Liver (tissue), 9 donors: ENCODE data around the gene RNU1-4. TPM values are rescaled to one million over a fixed set of nuclear protein-coding genes. Genes with fewer than 3 reads are reported as not detected.
"Not testable (repeated sequence)": the region's sequence is repeated elsewhere in the genome, so short reads cannot be mapped to it uniquely, and the experiment has no call there.

Experiments
- DNase-seq: peaks from one replicate; pipeline ENCODE4 v3.0.0-alpha.2; 2017; ENCODE audit warnings: low spot score
- H3K27ac ChIP-seq, 2 donors: one replicate each; pipeline ENCODE4 v1.7.0; 2013; ENCODE audit warnings: inconsistent platforms in 2 of 2, low read length in 2 of 2, control low read depth in 1 of 2, low read depth in 1 of 2, mild to moderate bottlenecking in 1 of 2
- H3K27me3 ChIP-seq, 4 donors: one replicate each; pipeline versions ENCODE4 v1.6.1 to v1.7.0; 2013; ENCODE audit warnings: low read length in 3 of 4, inconsistent platforms in 1 of 4, mild to moderate bottlenecking in 1 of 4, moderate library complexity in 1 of 4; ENCODE audit not compliant: control insufficient read depth in 4 of 4, insufficient read depth in 4 of 4
- H3K36me3 ChIP-seq, 4 donors: one replicate each; pipeline versions ENCODE4 v1.6.1 to v1.7.0; 2013; ENCODE audit warnings: low read length in 3 of 4, mild to moderate bottlenecking in 3 of 4, low read depth in 1 of 4, moderate library complexity in 1 of 4; ENCODE audit not compliant: control insufficient read depth in 4 of 4, insufficient read depth in 3 of 4
- H3K4me1 ChIP-seq, 4 donors: one replicate each; pipeline versions ENCODE4 v1.6.1 to v1.7.0; 2013; ENCODE audit warnings: low read length in 3 of 4, mild to moderate bottlenecking in 3 of 4, moderate library complexity in 1 of 4; ENCODE audit not compliant: control insufficient read depth in 4 of 4, insufficient read depth in 4 of 4
- H3K4me3 ChIP-seq, 3 donors: one replicate each; pipeline versions ENCODE4 v1.6.1 to v1.7.0; 2013; ENCODE audit warnings: low read length in 3 of 3, control low read depth in 1 of 3, low read depth in 1 of 3, mild to moderate bottlenecking in 1 of 3
- H3K9ac ChIP-seq, 2 donors: one replicate each; pipeline ENCODE4 v1.7.0; 2013; ENCODE audit warnings: low read length in 2 of 2, mild to moderate bottlenecking in 2 of 2, moderate library complexity in 2 of 2, control low read depth in 1 of 2, low read depth in 1 of 2
- H3K9me3 ChIP-seq, 4 donors: one replicate each; pipeline versions ENCODE4 v1.6.1 to v1.7.0; 2013; ENCODE audit warnings: low read length in 3 of 4; ENCODE audit not compliant: control insufficient read depth in 4 of 4
- EGR1 ChIP-seq, 2 donors: IDR thresholded peaks; 2 replicates each; pipeline ENCODE4 v1.6.1; 2016 to 2018; ENCODE audit warnings: antibody characterized with exemption in 2 of 2, low read depth in 2 of 2
- FOXA1 ChIP-seq: IDR thresholded peaks from 2 replicates; pipeline ENCODE4 v1.6.1; 2016; ENCODE audit warnings: antibody characterized with exemption
- HNF4A ChIP-seq, 2 donors: conservative IDR thresholded peaks; 2 replicates each; pipeline ENCODE4 v1.6.1; 2016; ENCODE audit warnings: antibody characterized with exemption in 2 of 2, mild to moderate bottlenecking in 2 of 2
- JUND ChIP-seq, 2 donors: IDR thresholded peaks; 2 replicates each; pipeline ENCODE4 v1.6.1; 2016; ENCODE audit warnings: antibody characterized with exemption in 2 of 2
- RAD21 ChIP-seq, 2 donors: IDR thresholded peaks; 2 replicates each; pipeline ENCODE4 v1.6.1; 2016; ENCODE audit warnings: antibody characterized with exemption in 2 of 2, mild to moderate bottlenecking in 2 of 2
- REST ChIP-seq: IDR thresholded peaks from 2 replicates; pipeline ENCODE4 v1.6.1; 2016; ENCODE audit warnings: antibody characterized with exemption, mild to moderate bottlenecking
- RXRA ChIP-seq, 2 donors: IDR thresholded peaks; 2 replicates each; pipeline ENCODE4 v1.6.1; 2017 to 2018; ENCODE audit warnings: antibody characterized with exemption in 2 of 2, mild to moderate bottlenecking in 1 of 2
- SP1 ChIP-seq: IDR thresholded peaks from 2 replicates; pipeline ENCODE4 v1.6.1; 2018; ENCODE audit warnings: antibody characterized with exemption, mild to moderate bottlenecking
- TAF1 ChIP-seq: conservative IDR thresholded peaks from 2 replicates; pipeline ENCODE4 v1.6.1; 2016; ENCODE audit warnings: antibody characterized with exemption, mild to moderate bottlenecking
- YY1 ChIP-seq: IDR thresholded peaks from 2 replicates; pipeline ENCODE4 v1.6.1; 2016; ENCODE audit warnings: antibody characterized with exemption, mild to moderate bottlenecking
- WGBS: extraction: QIAGEN DNeasy Blood & Tissue Kit; methylation state at CpG from one replicate; pipeline ENCODE4 v1.1.7; 2013; 5-methylcytosine and 5-hydroxymethylcytosine counted together
- polyA plus RNA-seq, 2 donors: library from polyadenylated mRNA; stranded (reverse) in 1 of 2; unstranded in 1 of 2; fragments of 200-250 nt in 1 of 2; fragments of >200 nt in 1 of 2; fragmentation: Nextera tagmentation in 1 of 2; extraction: Ambion mirVana in 1 of 2; gene quantifications; one replicate each; pipeline versions ENCODE4 v1.2.1 to v1.2.3, GENCODE V29; 2013 to 2015
- total RNA-seq, 2 donors: library from RNA; depleted of rRNA; stranded (reverse); fragments of >200 nt; gene quantifications; one replicate each; pipeline ENCODE4 v1.2.3, GENCODE V29; 2014
- TF ChIP-seq, protein P1 (sequence below): IDR thresholded peaks from 2 replicates; pipeline ENCODE4 v1.6.1; 2016; ENCODE audit warnings: antibody characterized with exemption
- TF ChIP-seq, protein P2 (sequence below): IDR thresholded peaks from 2 replicates; pipeline ENCODE4 v1.6.1; 2016; ENCODE audit warnings: antibody characterized with exemption
- donor health status: healthy.
- donor health status: healthy.
- donor health status: healthy.
- donor health status: healthy.
- donor health status: healthy.

RNU1-4 gene
- total and polyA plus RNA-seq, 4 donors: under 0.01 to 16.7 (median under 0.01) TPM; not detected in 1

GRCh38 chr1:16760801-16761200 is 20.5 kb downstream of the RNU1-4 start:
- 97% methylated on average over 11 of the region's 11 CpGs for WGBS
- not testable (repeated sequence) for H3K9me3 ChIP-seq, H3K4me3 ChIP-seq, H3K27ac ChIP-seq, DNase-seq, H3K36me3 ChIP-seq, H3K9ac ChIP-seq, H3K27me3 ChIP-seq
- peaks cover 4 to 17% (median 14%) of the 10 kb centered on the region in 4 donors for H3K4me1 ChIP-seq

DNA sequence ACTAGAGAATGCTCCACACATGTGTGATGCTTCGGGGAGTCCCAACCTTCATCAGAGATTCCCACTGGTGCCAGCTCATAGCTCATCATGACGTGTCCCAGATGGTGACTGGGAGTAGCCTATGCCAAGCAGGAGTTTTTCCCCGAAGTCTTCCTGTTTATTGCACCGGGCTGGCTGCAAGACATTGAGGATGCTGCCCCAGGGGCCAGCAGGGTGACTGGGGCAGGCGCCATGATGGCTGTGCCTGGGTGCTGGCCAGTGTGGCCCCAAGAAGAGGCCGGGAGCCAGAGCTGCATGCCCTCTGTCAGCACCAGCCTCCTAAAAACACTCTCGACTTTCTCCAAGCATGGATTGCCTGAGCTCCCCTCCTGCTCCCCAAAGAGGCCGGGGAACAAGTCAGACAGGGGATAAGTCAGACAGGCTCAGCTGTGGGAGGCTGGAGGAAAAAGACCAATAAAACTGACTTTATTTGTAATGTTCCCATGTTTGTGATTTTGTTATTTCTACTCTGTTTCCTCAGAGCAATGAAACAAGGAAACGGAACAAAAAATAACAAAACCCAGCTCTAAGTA is 24.0 kb downstream of the RNU1-4 start:
- 52% methylated on average over 9 of the region's 9 CpGs for WGBS
- peak overlapping the region; percentile 84 to 97 for H3K27ac ChIP-seq
- peaks cover 5 to 27% (median 24%) of the 10 kb centered on the region in 4 donors for H3K4me1 ChIP-seq

GRCh38 chr1:16764820-16765655 is 24.7 kb downstream of the RNU1-4 start:
- DNase-seq: peak; percentile 67
- Histone ChIP-seq H3K27ac (peak overlapping the region; percentile 84 to 97), H3K9ac (peak overlapping the region; percentile 16 to 93), H3K4me1 (peaks cover 5 to 27% (median 24%) of the 10 kb centered on the region in 4 donors), H3K4me3 (peak overlapping the region; percentile 26 to 60 (median 31))
- WGBS: 30% methylated on average over 15 of the region's 15 CpGs
- not testable (repeated sequence) for H3K27me3 ChIP-seq, H3K9me3 ChIP-seq, H3K36me3 ChIP-seq
- TF ChIP-seq REST (peak; percentile 73), SP1 (peak; percentile 83), FOXA1 (peak; percentile 16), RXRA (IDR thresholded peaks at IDR 0.05) (peak in 1 of 2 donors; percentile 71), YY1 (peak; percentile 97), JUND (IDR thresholded peaks at IDR 0.05) (peak; percentile 7 to 48), RAD21 (IDR thresholded peaks at IDR 0.05) (peak; percentile 25 to 46), HNF4A (conservative IDR thresholded peaks at IDR 0.05) (peak; percentile 26 to 41), TAF1 (peak; percentile 88), EGR1 (IDR thresholded peaks at IDR 0.05; ENCODE audit: low read depth in 2 of 2) (peak in 1 of 2 donors; percentile 41)
- TF ChIP-seq, protein P1, sequence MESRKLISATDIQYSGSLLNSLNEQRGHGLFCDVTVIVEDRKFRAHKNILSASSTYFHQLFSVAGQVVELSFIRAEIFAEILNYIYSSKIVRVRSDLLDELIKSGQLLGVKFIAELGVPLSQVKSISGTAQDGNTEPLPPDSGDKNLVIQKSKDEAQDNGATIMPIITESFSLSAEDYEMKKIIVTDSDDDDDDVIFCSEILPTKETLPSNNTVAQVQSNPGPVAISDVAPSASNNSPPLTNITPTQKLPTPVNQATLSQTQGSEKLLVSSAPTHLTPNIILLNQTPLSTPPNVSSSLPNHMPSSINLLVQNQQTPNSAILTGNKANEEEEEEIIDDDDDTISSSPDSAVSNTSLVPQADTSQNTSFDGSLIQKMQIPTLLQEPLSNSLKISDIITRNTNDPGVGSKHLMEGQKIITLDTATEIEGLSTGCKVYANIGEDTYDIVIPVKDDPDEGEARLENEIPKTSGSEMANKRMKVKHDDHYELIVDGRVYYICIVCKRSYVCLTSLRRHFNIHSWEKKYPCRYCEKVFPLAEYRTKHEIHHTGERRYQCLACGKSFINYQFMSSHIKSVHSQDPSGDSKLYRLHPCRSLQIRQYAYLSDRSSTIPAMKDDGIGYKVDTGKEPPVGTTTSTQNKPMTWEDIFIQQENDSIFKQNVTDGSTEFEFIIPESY: peak; percentile 37
- TF ChIP-seq, protein P2, sequence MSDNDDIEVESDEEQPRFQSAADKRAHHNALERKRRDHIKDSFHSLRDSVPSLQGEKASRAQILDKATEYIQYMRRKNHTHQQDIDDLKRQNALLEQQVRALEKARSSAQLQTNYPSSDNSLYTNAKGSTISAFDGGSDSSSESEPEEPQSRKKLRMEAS: peak; percentile 54

More for the DNA sequence above, 24.0 kb downstream of the RNU1-4 start:
- not testable (repeated sequence) for H3K9ac ChIP-seq, H3K4me3 ChIP-seq, H3K27me3 ChIP-seq, H3K36me3 ChIP-seq, H3K9me3 ChIP-seq
- peak; percentile 38 for DNase-seq
